A673 (cell line): ENCODE results near the gene APBB2.

ENCODE experiments used
- CTCF ChIP-seq: fragments of 300-800, 200-600 bp; sonication (generic); conservative IDR thresholded peaks from 2 replicates; pipeline ENCODE4 v1.5.1; 2017; ENCODE audit warnings: low read depth, mild to moderate bottlenecking, antibody characterized with exemption, low read length, moderate library complexity, mixed read lengths
- EZH2 ChIP-seq: fragments of 200-600 bp; sonication (generic); IDR thresholded peaks from 2 replicates; pipeline ENCODE4 v1.6.1; 2017; ENCODE audit warnings: borderline replicate concordance, low read depth, mild to moderate bottlenecking, mixed read lengths, antibody characterized with exemption, low read length; ENCODE audit not compliant: poor library complexity, severe bottlenecking

- TF ChIP-seq CTCF (peak; percentile 54), EZH2 (no peak)
These were observed 370.6 kb downstream of the APBB2 start for GRCh38 chr4:40843696-40844095.
